Natural killer cell (primary cell): Measurements from ENCODE around the gene RASGRF1. TPM values are rescaled to one million over a fixed set of nuclear protein-coding genes. Genes with fewer than 3 reads are reported as not detected.

Source experiments
- ATAC-seq, 3 donors: fragments of 150-1000 bp in 2 of 3; fragments of 200-7000 bp in 1 of 3; cut with Tn5 transposase; 1 replicate in 1 of 3; 2 replicates in 2 of 3; pipeline ENCODE4 v1.10.0; 2021; ENCODE audit warnings: mild to moderate bottlenecking in 2 of 3, moderate library complexity in 2 of 3
- DNase-seq, 2 donors: peaks; one replicate each; pipeline versions ENCODE4 v3.0.0 to v3.0.0-alpha.2; 2013 to 2021; ENCODE audit warnings: mixed read lengths in 1 of 2
- H3K27ac ChIP-seq: one replicate; pipeline ENCODE4 v1.5.1; 2013; ENCODE audit warnings: mild to moderate bottlenecking, low read length
- H3K27me3 ChIP-seq: one replicate; pipeline ENCODE4 v1.6.1; 2013; ENCODE audit warnings: low read length; ENCODE audit not compliant: control insufficient read depth, insufficient read depth
- H3K36me3 ChIP-seq: one replicate; pipeline ENCODE4 v1.6.1; 2013; ENCODE audit warnings: low read length; ENCODE audit not compliant: control insufficient read depth, insufficient read depth
- H3K4me1 ChIP-seq: one replicate; pipeline ENCODE4 v1.6.1; 2013; ENCODE audit warnings: low read length; ENCODE audit not compliant: control insufficient read depth, insufficient read depth
- H3K4me3 ChIP-seq: one replicate; pipeline ENCODE4 v1.5.1; 2013; ENCODE audit warnings: low read length
- H3K9me3 ChIP-seq: one replicate; pipeline ENCODE4 v1.6.1; 2013; ENCODE audit warnings: low read length; ENCODE audit not compliant: control insufficient read depth, insufficient read depth
- H3K27ac Mint-ChIP-seq, 2 donors: one replicate each; pipeline ENCODE4 v1.8.0; 2022; ENCODE audit warnings: mild to moderate bottlenecking in 2 of 2, mixed read lengths in 2 of 2, moderate library complexity in 1 of 2
- H3K27me3 Mint-ChIP-seq, 2 donors: one replicate each; pipeline ENCODE4 v1.8.0; 2022; ENCODE audit warnings: low read depth in 2 of 2, mixed read lengths in 2 of 2
- H3K36me3 Mint-ChIP-seq: one replicate; pipeline ENCODE4 v1.8.0; 2022; ENCODE audit warnings: mixed read lengths
- H3K4me1 Mint-ChIP-seq, 2 donors: one replicate each; pipeline ENCODE4 v1.8.0; 2022; ENCODE audit warnings: mixed read lengths in 2 of 2
- H3K4me3 Mint-ChIP-seq: one replicate; pipeline ENCODE4 v1.8.0; 2022; ENCODE audit warnings: mild to moderate bottlenecking, moderate library complexity, mixed read lengths
- H3K9me3 Mint-ChIP-seq, 2 donors: one replicate each; pipeline ENCODE4 v1.8.0; 2022; ENCODE audit warnings: mixed read lengths in 2 of 2
- WGBS: methylation state at CpG from one replicate; pipeline ENCODE4 v1.1.7; 2013; ENCODE audit warnings: missing lambda C conversion rate; ENCODE audit not compliant: insufficient coverage; 5-methylcytosine and 5-hydroxymethylcytosine counted together
- intact Hi-C: fragments of 100-400 bp; cut with micrococcal nuclease; formaldehyde crosslinking; loops from one replicate; pipeline ENCODE4 v1.14.2; 2022
- total RNA-seq, 4 donors: library from RNA; stranded (reverse); fragments of 120-200 nt in 1 of 4; gene quantifications; one replicate each; pipeline versions ENCODE4 v1.2.3 to v1.2.4, GENCODE V29; 2013 to 2022
- TF ChIP-seq, protein P1 (sequence below): fragments of 200-600 bp; IDR thresholded peaks from one replicate; pipeline ENCODE4 v1.8.0; 2022; ENCODE audit warnings: antibody characterized with exemption

Gene RASGRF1
- total RNA-seq, 3 donors from 2014 or later (not counting 1 experiment from before 2014, with no cell fraction given) = not detected

DNA sequence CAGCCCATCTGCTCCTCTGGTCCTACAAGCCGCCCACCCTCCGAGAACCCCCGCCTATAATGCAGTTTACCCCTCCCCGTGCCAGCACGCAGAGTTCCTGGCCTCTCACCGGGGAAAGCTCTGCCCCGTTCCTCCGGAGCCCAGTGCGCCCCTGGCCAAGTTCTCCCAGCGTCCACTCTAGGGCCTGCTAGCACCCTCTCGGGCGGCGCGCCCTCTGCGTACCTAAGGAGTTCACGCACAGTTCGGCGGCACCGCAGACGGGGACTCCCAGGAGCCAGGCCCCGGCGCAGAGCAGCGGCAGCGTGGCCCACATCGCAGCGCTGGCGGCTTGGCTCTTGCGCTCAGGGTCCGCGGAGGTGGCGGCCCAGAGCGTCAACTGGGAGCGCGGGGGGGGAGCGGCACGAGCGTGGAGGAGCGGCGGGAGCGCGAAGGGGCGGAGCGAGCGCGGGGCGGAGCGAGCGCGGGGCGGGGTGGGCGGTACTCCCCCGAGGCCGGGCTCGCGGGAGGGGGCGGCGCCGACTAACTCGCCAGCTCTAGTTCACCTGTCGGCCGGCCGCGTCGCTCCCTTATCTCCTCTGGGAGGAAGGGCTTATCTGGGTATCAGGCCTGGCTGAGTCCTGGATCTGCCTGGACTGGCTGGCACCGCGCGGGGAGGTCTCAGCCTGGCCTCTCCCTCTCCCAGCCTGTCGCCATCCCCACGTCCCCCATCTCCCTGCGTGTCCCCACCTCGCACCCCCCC, 145.7 kb downstream of the RASGRF1 start, which contains the start of gene CTSH:
TSS of gene CTSH (minus strand) at position 378 of the 739 bp plus-strand sequence. CDS start at position 313, 65 bp downstream.
- Mint-ChIP-seq H3K4me3 (peak within 1 kb of the TSS; percentile 69), H3K36me3 (no peaks in the 10 kb centered on the region), H3K4me1 (peaks cover 0 to 9% of the 10 kb centered on the region in 2 donors), H3K9me3 (no peaks in the 10 kb centered on the region), H3K27me3 (peaks cover 0 to 8% of the 10 kb centered on the region in 2 donors), H3K27ac (peak within 1 kb of the TSS in 1 of 2 donors; percentile 73)
- H3K4me1 ChIP-seq = peaks cover 14% of the 10 kb centered on the region
- H3K9me3 ChIP-seq = no peaks in the 10 kb centered on the region
- peak within 1 kb of the TSS; percentile 68 for H3K4me3 ChIP-seq
- peak within 1 kb of the TSS; percentile 48 for H3K27ac ChIP-seq
- peaks cover 4% of the 10 kb centered on the region for H3K27me3 ChIP-seq
- ATAC-seq = peak; percentile 85 to 96 (median 92)
- intact Hi-C loops = no loop called here
- TF ChIP-seq, protein P1, sequence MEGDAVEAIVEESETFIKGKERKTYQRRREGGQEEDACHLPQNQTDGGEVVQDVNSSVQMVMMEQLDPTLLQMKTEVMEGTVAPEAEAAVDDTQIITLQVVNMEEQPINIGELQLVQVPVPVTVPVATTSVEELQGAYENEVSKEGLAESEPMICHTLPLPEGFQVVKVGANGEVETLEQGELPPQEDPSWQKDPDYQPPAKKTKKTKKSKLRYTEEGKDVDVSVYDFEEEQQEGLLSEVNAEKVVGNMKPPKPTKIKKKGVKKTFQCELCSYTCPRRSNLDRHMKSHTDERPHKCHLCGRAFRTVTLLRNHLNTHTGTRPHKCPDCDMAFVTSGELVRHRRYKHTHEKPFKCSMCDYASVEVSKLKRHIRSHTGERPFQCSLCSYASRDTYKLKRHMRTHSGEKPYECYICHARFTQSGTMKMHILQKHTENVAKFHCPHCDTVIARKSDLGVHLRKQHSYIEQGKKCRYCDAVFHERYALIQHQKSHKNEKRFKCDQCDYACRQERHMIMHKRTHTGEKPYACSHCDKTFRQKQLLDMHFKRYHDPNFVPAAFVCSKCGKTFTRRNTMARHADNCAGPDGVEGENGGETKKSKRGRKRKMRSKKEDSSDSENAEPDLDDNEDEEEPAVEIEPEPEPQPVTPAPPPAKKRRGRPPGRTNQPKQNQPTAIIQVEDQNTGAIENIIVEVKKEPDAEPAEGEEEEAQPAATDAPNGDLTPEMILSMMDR = no peak
- peak; percentile 49 to 84 for DNase-seq
- WGBS = 5% methylated on average over 71 of the region's 71 CpGs
- no peaks in the 10 kb centered on the region for H3K36me3 ChIP-seq

DNA sequence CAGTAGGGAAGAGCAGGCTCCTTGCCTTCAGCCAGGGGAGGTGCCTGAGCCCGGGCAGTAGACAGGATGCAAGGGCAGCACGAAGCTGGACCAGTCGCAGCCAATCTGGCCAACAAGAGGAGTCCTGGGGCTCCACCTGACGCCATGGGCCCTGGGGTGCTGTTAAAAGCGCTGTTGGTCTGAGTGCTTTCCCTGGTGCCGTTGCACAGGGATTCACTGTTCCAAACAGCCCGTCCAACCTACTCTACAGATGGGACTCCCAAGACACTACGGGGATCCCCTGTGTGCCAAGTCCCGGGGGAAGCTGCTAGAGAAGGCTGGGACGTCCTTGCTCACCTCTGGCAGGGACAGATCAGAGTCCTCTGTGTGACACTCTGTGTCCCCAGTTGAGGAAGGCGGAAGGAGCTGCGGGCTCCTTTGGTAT, 146.4 kb downstream of the RASGRF1 start:
- no peak for DNase-seq
- Mint-ChIP-seq H3K27ac (peak overlapping the region in 1 of 2 donors; percentile 73), H3K4me3 (peak overlapping the region; percentile 69), H3K27me3 (peaks cover 0 to 8% of the 10 kb centered on the region in 2 donors), H3K9me3 (no peaks in the 10 kb centered on the region), H3K4me1 (peaks cover 0 to 9% of the 10 kb centered on the region in 2 donors), H3K36me3 (no peaks in the 10 kb centered on the region)
- Histone ChIP-seq H3K27ac (peak overlapping the region; percentile 48), H3K36me3 (no peaks in the 10 kb centered on the region), H3K27me3 (peaks cover 4% of the 10 kb centered on the region), H3K4me3 (peak overlapping the region; percentile 68), H3K4me1 (peaks cover 20% of the 10 kb centered on the region), H3K9me3 (no peaks in the 10 kb centered on the region)
- 58% methylated on average over 12 of the region's 12 CpGs for WGBS
- peak in 1 of 3 donors; percentile 14 for ATAC-seq
- TF ChIP-seq, protein P1 = no peak
- intact Hi-C loops = no loop called here

DNA sequence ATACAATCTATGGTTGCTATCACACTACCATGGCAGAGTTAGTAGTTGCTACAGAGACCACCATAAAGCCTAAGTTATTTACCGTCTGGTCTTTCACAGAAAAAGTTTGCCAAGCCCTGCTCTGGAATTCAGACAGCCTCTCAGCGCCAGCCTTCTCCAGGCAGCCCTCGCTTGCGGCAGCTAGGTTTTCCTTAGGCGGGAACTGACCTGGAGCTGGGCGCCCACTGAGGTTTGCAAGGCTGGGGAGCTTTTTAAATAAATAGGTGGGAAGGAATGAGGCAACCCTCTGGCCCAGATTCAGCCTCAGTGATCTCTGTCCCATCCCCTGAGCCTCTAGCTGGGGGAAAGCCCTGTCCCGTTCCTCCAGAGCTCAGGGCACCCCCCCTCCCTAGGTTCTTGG, 146.9 kb downstream of the RASGRF1 start:
- H3K27me3 ChIP-seq = peaks cover 4% of the 10 kb centered on the region
- TF ChIP-seq, protein P1 = no peak
- H3K9me3 Mint-ChIP-seq = no peaks in the 10 kb centered on the region
- 87% methylated on average over 7 of the region's 7 CpGs for WGBS
- H3K36me3 ChIP-seq = no peaks in the 10 kb centered on the region
- no peaks in the 10 kb centered on the region for H3K36me3 Mint-ChIP-seq
- no peak overlapping the region for H3K27ac ChIP-seq
- ATAC-seq (no peak), DNase-seq (no peak)
- intact Hi-C loops = no loop called here
- H3K4me3 Mint-ChIP-seq = peak overlapping the region; percentile 49
- peaks cover 0 to 8% of the 10 kb centered on the region in 2 donors for H3K27me3 Mint-ChIP-seq
- H3K4me1 ChIP-seq = peaks cover 20% of the 10 kb centered on the region
- H3K9me3 ChIP-seq = no peaks in the 10 kb centered on the region
- no peak overlapping the region for H3K27ac Mint-ChIP-seq
- H3K4me3 ChIP-seq = peak overlapping the region; percentile 68
- H3K4me1 Mint-ChIP-seq = peaks cover 0 to 9% of the 10 kb centered on the region in 2 donors
